Islet of Langerhans (tissue), 1 donor: ENCODE measurements around the gene GRK6.

Source experiments
- FAIRE-seq: peaks from one replicate; lab custom pipeline; 2011; peaks lifted over from hg19 to GRCh38; lab: Jason Lieb, UNC

The GRK6 gene

DNA sequence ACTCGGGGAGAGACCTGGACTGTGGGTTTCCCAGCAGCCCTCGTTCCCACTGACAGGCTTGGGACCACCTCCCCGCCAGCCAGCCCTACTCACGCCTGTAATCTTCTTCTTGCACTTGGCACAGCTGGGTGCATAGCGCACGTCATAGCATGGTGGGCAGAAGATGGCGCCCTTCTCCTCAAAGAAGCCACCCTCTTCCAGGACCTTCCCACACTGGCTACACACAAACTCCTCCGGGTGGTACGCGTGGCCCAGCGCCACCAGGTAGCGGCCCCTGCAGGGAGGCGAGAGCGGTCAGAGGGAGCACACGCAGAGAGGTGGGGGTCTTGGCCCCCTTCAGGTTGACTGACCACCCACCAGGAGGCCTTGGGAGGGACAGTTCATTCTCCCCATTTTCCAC, 61.5 kb downstream of the GRK6 start:
- FAIRE-seq: no peak

GRCh38 chr5:177489119-177489716, 62.7 kb downstream of the GRK6 start:
- no peak for FAIRE-seq

DNA sequence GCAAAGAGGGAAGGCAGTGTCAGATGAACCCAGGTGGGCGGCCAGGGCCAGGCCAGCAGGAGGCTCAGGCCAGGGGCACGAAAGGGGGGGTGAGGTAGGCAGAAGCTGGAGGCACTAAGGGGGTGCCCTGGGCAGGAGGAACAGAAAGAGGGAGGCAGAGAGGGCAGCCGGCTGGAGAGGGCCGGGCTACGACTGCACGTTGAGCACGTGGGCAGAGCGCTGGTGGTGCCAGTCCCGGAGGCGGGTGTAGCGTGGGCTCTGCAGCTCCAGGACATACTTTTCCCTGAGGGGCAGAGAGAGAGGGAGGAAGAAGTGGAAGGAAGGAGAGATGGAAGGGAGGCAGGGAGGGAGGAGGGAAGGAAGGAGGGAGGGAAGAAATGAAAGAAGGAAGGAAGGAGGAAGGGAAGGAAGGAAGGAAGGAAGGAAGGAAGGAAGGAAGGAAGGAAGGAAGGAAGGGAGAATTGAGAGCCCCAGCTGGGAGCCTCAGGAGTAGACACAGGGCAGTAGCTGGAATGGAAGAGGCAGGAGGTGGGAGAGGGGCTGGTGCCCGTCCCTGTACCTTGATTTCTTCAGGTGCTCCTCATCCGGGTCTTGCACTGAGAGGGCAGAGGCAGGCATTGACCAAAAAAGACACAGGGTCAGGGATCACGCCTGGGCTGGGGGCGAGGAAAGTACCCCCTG, 64.0 kb downstream of the GRK6 start:
- FAIRE-seq: no peak

DNA sequence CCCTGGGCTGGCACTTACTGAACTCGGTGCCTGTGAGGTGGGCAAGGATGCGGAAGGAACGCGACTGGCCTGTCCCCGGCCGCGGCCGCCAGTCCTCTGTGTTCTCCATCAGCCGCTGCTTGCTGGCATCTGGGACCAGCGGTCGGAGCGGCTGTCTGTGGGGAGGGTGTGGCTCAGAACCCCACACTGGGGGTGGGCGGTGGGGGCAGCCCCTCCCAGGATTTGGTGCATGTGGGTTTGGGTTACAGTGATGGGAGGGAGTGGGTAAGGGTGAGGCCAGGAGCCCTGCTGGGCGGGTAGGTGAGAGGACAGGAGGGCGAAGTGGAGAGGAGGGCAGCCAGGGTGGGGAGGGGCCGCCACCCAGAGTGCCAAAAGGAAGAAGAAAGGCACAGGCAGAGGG, 64.5 kb downstream of the GRK6 start:
- FAIRE-seq: no peak

GRCh38 chr5:177491429-177491945, 65.0 kb downstream of the GRK6 start:
- FAIRE-seq: no peak

- no peak for FAIRE-seq
Measured at GRCh38 chr5:177491983-177492746, 65.7 kb downstream of the GRK6 start.
